WTC11 (cell line): ENCODE data around the gene RFNG. TPM values are rescaled to one million over a fixed set of nuclear protein-coding genes. Genes with fewer than 3 reads are reported as not detected.

Experiments
- ATAC-seq: fragments of 200-7000 bp; cut with Tn5 transposase; 2 replicates; pipeline ENCODE4 v1.10.0; 2021; ENCODE audit warnings: mild to moderate bottlenecking, moderate library complexity
- CTCF ChIA-PET: fragments of 300-600 bp; sonication (Branson Sonifier 250); formaldehyde crosslinking; loops from one replicate; lab custom pipeline; 2021; ENCODE audit warnings: antibody characterized with exemption; lab: Charles Lee
- POLR2A ChIA-PET: fragments of 350-600 bp; sonication (Branson Sonifier 250); formaldehyde crosslinking; loops from one replicate; lab custom pipeline; 2021; ENCODE audit warnings: antibody characterized with exemption; lab: Charles Lee
- DNase-seq: peaks from one replicate; pipeline ENCODE4 v3.0.0; 2021; ENCODE audit warnings: low spot score
- H3K27ac Mint-ChIP-seq: 2 replicates; pipeline ENCODE4 v1.8.0; 2021; ENCODE audit warnings: mixed read lengths
- H3K27me3 Mint-ChIP-seq: 2 replicates; pipeline ENCODE4 v1.8.0; 2021; ENCODE audit warnings: low read depth, mild to moderate bottlenecking, moderate library complexity, mixed read lengths
- H3K36me3 Mint-ChIP-seq: 2 replicates; pipeline ENCODE4 v1.8.0; 2021; ENCODE audit warnings: mixed read lengths
- H3K4me1 Mint-ChIP-seq: 2 replicates; pipeline ENCODE4 v1.8.0; 2022; ENCODE audit warnings: mixed read lengths
- H3K4me3 Mint-ChIP-seq: 2 replicates; pipeline ENCODE4 v1.8.0; 2021; ENCODE audit warnings: mild to moderate bottlenecking, moderate library complexity, mixed read lengths
- H3K9me3 Mint-ChIP-seq: 2 replicates; pipeline ENCODE4 v1.8.0; 2021; ENCODE audit warnings: mixed read lengths
- AFF4 ChIP-seq: sonication (generic); formaldehyde crosslinking; IDR thresholded peaks from 2 replicates; pipeline ENCODE4 v1.8.1; 2023; ENCODE audit warnings: mild to moderate bottlenecking, missing genetic modification reagents, borderline replicate concordance
- EMX1 ChIP-seq: fragments of 250-450 bp; sonication (Bioruptor Pico); IDR thresholded peaks from 2 replicates; pipeline ENCODE4 v1.8.0; 2021; ENCODE audit warnings: mild to moderate bottlenecking
- FOXJ3 ChIP-seq: sonication (generic); formaldehyde crosslinking; IDR thresholded peaks from 2 replicates; pipeline ENCODE4 v1.9.0; 2021; ENCODE audit warnings: missing genetic modification reagents, mild to moderate bottlenecking, borderline replicate concordance
- FOXP1 ChIP-seq: sonication (generic); formaldehyde crosslinking; IDR thresholded peaks from 2 replicates; pipeline ENCODE4 v1.8.0; 2022; ENCODE audit warnings: missing genetic modification reagents, mild to moderate bottlenecking, moderate library complexity, borderline replicate concordance
- FOXP4 ChIP-seq: sonication (generic); formaldehyde crosslinking; IDR thresholded peaks from 2 replicates; pipeline ENCODE4 v1.8.0; 2022; ENCODE audit warnings: mild to moderate bottlenecking, missing genetic modification reagents
- GRHL2 ChIP-seq: fragments of 250-450 bp; sonication (Bioruptor Pico); IDR thresholded peaks from 2 replicates; pipeline ENCODE4 v1.8.0; 2022; ENCODE audit warnings: mild to moderate bottlenecking, moderate library complexity; ENCODE audit not compliant: insufficient replicate concordance, severe bottlenecking
- HMGXB4 ChIP-seq: sonication (generic); formaldehyde crosslinking; IDR thresholded peaks from 2 replicates; pipeline ENCODE4 v1.8.1; 2023; ENCODE audit warnings: mild to moderate bottlenecking, moderate library complexity, missing genetic modification reagents
- JUN ChIP-seq: sonication (generic); formaldehyde crosslinking; IDR thresholded peaks from 2 replicates; pipeline ENCODE4 v1.8.0; 2023; ENCODE audit warnings: mild to moderate bottlenecking, missing genetic modification reagents
- MAX ChIP-seq: sonication (generic); formaldehyde crosslinking; IDR thresholded peaks from 2 replicates; pipeline ENCODE4 v1.8.0; 2022; ENCODE audit warnings: mild to moderate bottlenecking, missing genetic modification reagents
- OVOL2 ChIP-seq: fragments of 250-450 bp; sonication (Bioruptor Pico); IDR thresholded peaks from 2 replicates; pipeline ENCODE4 v1.9.0; 2021; ENCODE audit warnings: mild to moderate bottlenecking, borderline replicate concordance
- TEAD1 ChIP-seq: sonication (generic); formaldehyde crosslinking; IDR thresholded peaks from 2 replicates; pipeline ENCODE4 v1.8.0; 2022; ENCODE audit warnings: mild to moderate bottlenecking, missing genetic modification reagents
- ZNF281 ChIP-seq: sonication (generic); formaldehyde crosslinking; IDR thresholded peaks from 2 replicates; pipeline ENCODE4 v1.8.0; 2023; ENCODE audit warnings: mild to moderate bottlenecking, missing genetic modification reagents
- ZNF416 ChIP-seq: fragments of 250-450 bp; sonication (Bioruptor Pico); IDR thresholded peaks from 2 replicates; pipeline ENCODE4 v1.9.0; 2021; ENCODE audit warnings: mild to moderate bottlenecking, inconsistent platforms
- ZNF425 ChIP-seq: fragments of 250-450 bp; sonication (Bioruptor Pico); conservative IDR thresholded peaks from 2 replicates; pipeline ENCODE4 v1.9.0; 2021; ENCODE audit warnings: mild to moderate bottlenecking
- total RNA-seq: library from RNA; stranded (reverse); gene quantifications from 3 replicates; pipeline ENCODE4 v1.2.3, GENCODE V29; 2021

The RFNG gene
- total RNA-seq, 1 experiment from 2014 or later: 41.6 TPM

GRCh38 chr17:82022310-82022980, 29.2 kb downstream of the RFNG start, which contains the start of gene CENPX:
Gene CENPX, minus strand, starts transcription at chr17:82022878. Its CDS starts 17 bp downstream, at chr17:82022861.
- Mint-ChIP-seq H3K4me1 (peaks cover 11% of the 10 kb centered on the region), H3K27me3 (no peaks in the 10 kb centered on the region; the same call in 1 of the 2 replicates), H3K27ac (no peak within 1 kb of the TSS), H3K36me3 (no peaks in the 10 kb centered on the region; the same call in 1 of the 2 replicates), H3K4me3 (peak within 1 kb of the TSS; percentile 78), H3K9me3 (no peaks in the 10 kb centered on the region)
- no peak for DNase-seq
- ATAC-seq: no peak
- ChIA-PET CTCF (interaction anchor here (0.7 to 8.8 kb wide), 21 partner anchors 8 to 214 kb away, joined by 3 to 119 read pairs (median 5); partner anchors contain the start of genes DCXR, NOTUM and RAC3), POLR2A (interaction anchor here (1.0 to 2.7 kb wide), 5 partner anchors 9 to 99 kb away, joined by 3 to 9 read pairs (median 5); partner anchors contain the start of genes DCXR and RAC3)
- TF ChIP-seq TEAD1 (CRISPR knock-in tag): peak; percentile 34; the same call in 1 of the 2 replicates
- no peak for TF ChIP-seq EMX1 (CRISPR knock-in tag)
- peak; percentile 61; the same call in 1 of the 2 replicates for TF ChIP-seq FOXP1 (CRISPR knock-in tag)
- peak; percentile 54; the same call in 1 of the 2 replicates for TF ChIP-seq ZNF416 (CRISPR knock-in tag)
- TF ChIP-seq FOXP4 (CRISPR knock-in tag): peak; percentile 38; the same call in 1 of the 2 replicates
- 0 out of 2 replicates have a peak, but pooled peaks have one; percentile 46 for TF ChIP-seq HMGXB4 (CRISPR knock-in tag)
- no peak for TF ChIP-seq GRHL2 (CRISPR knock-in tag)
- TF ChIP-seq FOXJ3 (CRISPR knock-in tag): no peak
- no peak for TF ChIP-seq AFF4 (CRISPR knock-in tag)
- no peak for TF ChIP-seq ZNF425 (CRISPR knock-in tag)
- peak; percentile 38; the same call in 1 of the 2 replicates for TF ChIP-seq MAX (CRISPR knock-in tag)
- no peak for TF ChIP-seq JUN (CRISPR knock-in tag)

- CTCF ChIA-PET: interaction anchor here (0.7 to 8.8 kb wide), 14 partner anchors 9 to 196 kb away, joined by 3 to 119 read pairs (median 5); partner anchors contain the start of genes DCXR, MAFG, NOTUM and RAC3
- 0 out of 2 replicates have a peak, but pooled peaks have one; percentile 1 for TF ChIP-seq FOXP1 (CRISPR knock-in tag)
- TF ChIP-seq OVOL2 (CRISPR knock-in tag): no peak
- TF ChIP-seq ZNF281: no peak
- POLR2A ChIA-PET: no interaction called here
- no peaks in the 10 kb centered on the region; the same call in 1 of the 2 replicates for H3K27me3 Mint-ChIP-seq
- H3K27ac Mint-ChIP-seq: no peak overlapping the region
- H3K9me3 Mint-ChIP-seq: no peaks in the 10 kb centered on the region
- peak overlapping the region; percentile 78 for H3K4me3 Mint-ChIP-seq
- DNase-seq (no peak), ATAC-seq (no peak)
- H3K36me3 Mint-ChIP-seq: no peaks in the 10 kb centered on the region; the same call in 1 of the 2 replicates
- peaks cover 11% of the 10 kb centered on the region for H3K4me1 Mint-ChIP-seq
These were observed 29.7 kb downstream of the RFNG start for GRCh38 chr17:82021900-82022309.
